ENCODE measurements around the gene DDR2.

DDR2 gene

GRCh38 chr1:162728573-162728972 lies 96.3 kb downstream of the DDR2 start:
- no peak for TF ChIP-seq SIN3A (IDR thresholded peaks at IDR 0.05; ENCODE audit: borderline replicate concordance, insufficient read depth, low read length)
- no peak for TF ChIP-seq REST (IDR thresholded peaks at IDR 0.05; ENCODE audit: insufficient read depth in 1 of 2, low read depth in 2 of 2, low read length in 2 of 2)
- TF ChIP-seq FOXP2 (optimal IDR thresholded peaks at IDR 0.05; ENCODE audit: borderline replicate concordance, extremely low read depth, extremely low read length, insufficient read depth): no peak
- no peak for TF ChIP-seq POLR2AphosphoS5 (IDR thresholded peaks at IDR 0.05; ENCODE audit: low read depth, low read length)
- TF ChIP-seq TAF1 (IDR thresholded peaks at IDR 0.05; ENCODE audit: borderline replicate concordance, insufficient read depth, low read length): no peak

- TF ChIP-seq FOXP2 (optimal IDR thresholded peaks at IDR 0.05; ENCODE audit: borderline replicate concordance, extremely low read depth, extremely low read length, insufficient read depth) (no peak), TAF1 (IDR thresholded peaks at IDR 0.05; ENCODE audit: borderline replicate concordance, insufficient read depth, low read length) (no peak), POLR2AphosphoS5 (IDR thresholded peaks at IDR 0.05; ENCODE audit: low read depth, low read length) (no peak), SIN3A (IDR thresholded peaks at IDR 0.05; ENCODE audit: borderline replicate concordance, insufficient read depth, low read length) (no peak), REST (IDR thresholded peaks at IDR 0.05; ENCODE audit: insufficient read depth in 1 of 2, low read depth in 2 of 2, low read length in 2 of 2) (no peak)
Observed at GRCh38 chr1:162732094-162732493, 99.8 kb downstream of the DDR2 start.

GRCh38 chr1:162732566-162733335 lies 100.5 kb downstream of the DDR2 start:
- no peak for TF ChIP-seq FOXP2 (optimal IDR thresholded peaks at IDR 0.05; ENCODE audit: borderline replicate concordance, extremely low read depth, extremely low read length, insufficient read depth)

GRCh38 chr1:162733336-162733590 lies 101.0 kb downstream of the DDR2 start:
- TF ChIP-seq TAF1 (IDR thresholded peaks at IDR 0.05; ENCODE audit: borderline replicate concordance, insufficient read depth, low read length): no peak
- no peak for TF ChIP-seq SIN3A (IDR thresholded peaks at IDR 0.05; ENCODE audit: borderline replicate concordance, insufficient read depth, low read length)
- no peak for TF ChIP-seq FOXP2 (optimal IDR thresholded peaks at IDR 0.05; ENCODE audit: borderline replicate concordance, extremely low read depth, extremely low read length, insufficient read depth)
- no peak for TF ChIP-seq POLR2AphosphoS5 (IDR thresholded peaks at IDR 0.05; ENCODE audit: low read depth, low read length)
- no peak for TF ChIP-seq REST (IDR thresholded peaks at IDR 0.05; ENCODE audit: insufficient read depth in 1 of 2, low read depth in 2 of 2, low read length in 2 of 2)

- TF ChIP-seq REST (IDR thresholded peaks at IDR 0.05; ENCODE audit: insufficient read depth in 1 of 2, low read depth in 2 of 2, low read length in 2 of 2) (no peak), FOXP2 (optimal IDR thresholded peaks at IDR 0.05; ENCODE audit: borderline replicate concordance, extremely low read depth, extremely low read length, insufficient read depth) (no peak), POLR2AphosphoS5 (IDR thresholded peaks at IDR 0.05; ENCODE audit: low read depth, low read length) (no peak), TAF1 (IDR thresholded peaks at IDR 0.05; ENCODE audit: borderline replicate concordance, insufficient read depth, low read length) (no peak), SIN3A (IDR thresholded peaks at IDR 0.05; ENCODE audit: borderline replicate concordance, insufficient read depth, low read length) (no peak)
Observed at GRCh38 chr1:162734047-162734446, 101.8 kb downstream of the DDR2 start.

All from PFSK-1 (cell line).